Myocyte (in vitro differentiated cells): ENCODE measurements around the gene KLHL10. TPM values are rescaled to one million over a fixed set of nuclear protein-coding genes. Genes with fewer than 3 reads are reported as not detected.

Experiments
- DNase-seq: peaks from one replicate; pipeline ENCODE4 v3.0.0-alpha.2; 2012; ENCODE audit warnings: low read depth
- total RNA-seq: library from RNA; depleted of rRNA; stranded (reverse); fragments of >200 nt; gene quantifications from 2 replicates; pipeline ENCODE4 v1.2.3, GENCODE V29; 2014

The KLHL10 gene
- total RNA-seq, 1 donor from 2014 or later = 1.3 TPM

DNA sequence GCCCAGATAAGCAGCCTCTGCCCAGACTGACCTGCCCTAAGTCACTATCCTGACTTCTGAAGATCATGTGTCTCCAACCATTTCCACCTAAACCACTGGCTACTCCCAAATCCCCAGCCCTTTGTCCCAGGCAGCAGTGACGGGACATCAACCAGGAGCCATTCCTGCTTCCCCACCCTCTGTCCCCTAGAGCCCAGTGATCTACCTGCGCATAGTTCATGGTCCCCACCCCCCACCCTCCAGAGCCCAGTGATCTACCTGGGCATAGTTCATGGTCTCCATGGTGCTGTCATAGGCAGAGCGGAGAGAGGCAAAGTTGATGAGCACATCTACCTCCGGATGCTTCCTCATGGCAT, 54.4 kb downstream of the KLHL10 start:
- no peak for DNase-seq

GRCh38 chr17:41893384-41893783, 55.8 kb downstream of the KLHL10 start:
- DNase-seq = no peak

- no peak for DNase-seq
Observed at GRCh38 chr17:41894791-41895331, 57.2 kb downstream of the KLHL10 start.

DNA sequence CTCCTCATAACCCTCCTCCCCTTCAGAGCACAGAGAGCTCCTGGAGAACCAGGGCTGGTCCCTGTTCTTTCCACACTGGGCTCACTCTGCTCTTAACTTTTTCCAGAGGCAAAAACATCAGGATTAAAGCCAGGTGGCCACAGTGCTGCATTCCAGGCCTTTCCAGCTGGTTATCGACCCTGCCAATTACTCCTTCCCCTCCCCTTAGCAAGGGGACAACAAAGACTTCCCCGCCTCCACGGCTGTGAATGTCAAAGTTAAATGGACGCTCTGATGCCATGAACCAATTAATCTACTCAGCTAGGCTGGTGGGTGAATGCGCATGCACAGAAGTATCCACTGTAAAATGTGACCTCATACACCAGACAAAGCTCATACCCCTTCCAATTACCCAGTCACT, 58.0 kb downstream of the KLHL10 start:
- no peak for DNase-seq

DNA sequence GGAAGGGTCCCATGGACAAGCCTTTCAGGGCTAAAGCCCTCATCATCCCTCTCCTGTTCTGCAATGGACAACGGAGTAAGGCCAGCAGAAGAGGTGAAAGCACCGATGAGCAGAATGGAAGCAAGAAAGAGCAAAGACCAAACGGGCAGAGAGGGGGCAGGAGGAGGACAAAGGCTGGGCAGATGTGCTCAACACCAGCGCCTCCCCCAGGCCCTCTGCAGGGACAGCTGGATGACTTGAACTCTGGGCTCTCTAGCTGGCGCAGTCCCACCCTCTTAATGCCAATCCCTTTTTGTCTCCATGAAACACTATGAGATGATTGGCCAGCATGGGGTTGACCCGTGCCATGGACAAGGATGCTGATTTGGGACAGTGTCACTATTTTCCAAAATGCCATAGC, 59.1 kb downstream of the KLHL10 start:
- no peak for DNase-seq

Other genes with a start within 250 kb of the KLHL10 start
- not detected in 2 replicates for gene KRT16, start 225.1 kb upstream of the KLHL10 start, total RNA-seq
- gene KRT17, start 213.2 kb upstream of the KLHL10 start, total RNA-seq = 0.32 and 2.4 TPM in 2 replicates
- gene EIF1, start 148.9 kb upstream of the KLHL10 start, total RNA-seq = 78.1 and 112 TPM in 2 replicates
- gene GAST, start 125.5 kb upstream of the KLHL10 start, total RNA-seq = not detected in 2 replicates
- gene HAP1, start 103.2 kb upstream of the KLHL10 start, total RNA-seq = 0.16 TPM in 1 of 2 replicates, not detected in the other
- gene JUP, start 51.1 kb upstream of the KLHL10 start, total RNA-seq = 0.51 and 0.78 TPM in 2 replicates
- gene P3H4, start 25.9 kb upstream of the KLHL10 start, total RNA-seq = 98.8 and 115 TPM in 2 replicates
- gene FKBP10, start 24.8 kb upstream of the KLHL10 start, total RNA-seq = 164 and 174 TPM in 2 replicates
- 45.4 and 49.2 TPM in 2 replicates for gene NT5C3B, start 1.6 kb upstream of the KLHL10 start, total RNA-seq
- 10.9 and 13.7 TPM in 2 replicates for gene KLHL11, start 27.6 kb downstream of the KLHL10 start, total RNA-seq
- gene ACLY, start 81.1 kb downstream of the KLHL10 start, total RNA-seq = 107 and 165 TPM in 2 replicates
- gene ODAD4, start 92.8 kb downstream of the KLHL10 start, total RNA-seq = 0.57 and 1.8 TPM in 2 replicates
- gene CNP, start 129.0 kb downstream of the KLHL10 start, total RNA-seq = 64.0 and 66.1 TPM in 2 replicates
- gene DNAJC7, start 179.6 kb downstream of the KLHL10 start, total RNA-seq = 85.9 and 103 TPM in 2 replicates
- 72.2 and 88.1 TPM in 2 replicates for gene NKIRAS2, start 182.3 kb downstream of the KLHL10 start, total RNA-seq
- gene C17orf113, start 212.8 kb downstream of the KLHL10 start, total RNA-seq = 0.16 and 0.51 TPM in 2 replicates